Measurements from ENCODE around the gene BAX. TPM values are rescaled to one million over a fixed set of nuclear protein-coding genes. Genes with fewer than 3 reads are reported as not detected.

The BAX gene
- total and polyA plus RNA-seq, 9 of the 15 experiments (the other 6 are each of a cell fraction or from before 2014, with no cell fraction given) = 3.2 to 95.4 (median 44.5) TPM

DNA sequence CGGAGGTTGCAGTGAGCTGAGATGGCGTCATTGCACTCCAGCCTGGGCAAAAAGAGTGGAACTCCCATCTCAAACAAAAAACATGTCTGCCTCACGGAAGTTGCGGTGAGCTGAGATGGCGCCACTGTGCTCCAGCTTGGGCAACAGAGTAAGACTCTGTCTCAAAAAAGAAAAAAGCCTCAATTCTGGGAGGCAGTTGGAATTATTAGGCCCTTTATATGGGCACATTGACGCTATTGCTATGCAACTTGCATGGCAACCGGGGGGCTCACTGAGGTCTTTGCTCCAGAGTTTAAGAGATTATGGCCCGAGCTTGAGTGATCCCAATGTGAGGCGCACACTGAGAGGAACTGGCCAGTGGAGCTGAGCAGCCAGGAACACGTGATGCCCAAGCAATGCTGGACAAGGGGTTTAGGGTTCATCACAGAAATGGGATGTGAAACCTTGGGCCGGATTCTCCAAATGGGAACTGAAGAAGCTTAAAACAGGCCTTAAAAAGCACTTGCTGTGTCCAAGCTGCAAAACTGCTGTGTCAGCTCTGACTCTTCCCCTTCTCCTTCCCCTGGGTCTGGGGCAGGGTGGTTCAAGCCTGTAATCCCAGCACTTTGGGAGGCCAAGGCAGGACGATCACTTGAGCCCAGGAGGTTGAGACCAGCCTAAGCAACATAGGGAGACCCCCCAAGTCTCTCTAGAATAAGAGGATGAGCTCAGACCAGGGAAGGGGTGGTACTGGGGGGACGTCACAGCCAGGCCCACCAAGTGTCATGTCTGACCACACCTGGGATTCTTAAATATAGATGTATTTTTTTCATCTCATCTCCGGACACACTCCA is 12.9 kb downstream of the BAX start (continued):
- TF ChIP-seq, protein P1, sequence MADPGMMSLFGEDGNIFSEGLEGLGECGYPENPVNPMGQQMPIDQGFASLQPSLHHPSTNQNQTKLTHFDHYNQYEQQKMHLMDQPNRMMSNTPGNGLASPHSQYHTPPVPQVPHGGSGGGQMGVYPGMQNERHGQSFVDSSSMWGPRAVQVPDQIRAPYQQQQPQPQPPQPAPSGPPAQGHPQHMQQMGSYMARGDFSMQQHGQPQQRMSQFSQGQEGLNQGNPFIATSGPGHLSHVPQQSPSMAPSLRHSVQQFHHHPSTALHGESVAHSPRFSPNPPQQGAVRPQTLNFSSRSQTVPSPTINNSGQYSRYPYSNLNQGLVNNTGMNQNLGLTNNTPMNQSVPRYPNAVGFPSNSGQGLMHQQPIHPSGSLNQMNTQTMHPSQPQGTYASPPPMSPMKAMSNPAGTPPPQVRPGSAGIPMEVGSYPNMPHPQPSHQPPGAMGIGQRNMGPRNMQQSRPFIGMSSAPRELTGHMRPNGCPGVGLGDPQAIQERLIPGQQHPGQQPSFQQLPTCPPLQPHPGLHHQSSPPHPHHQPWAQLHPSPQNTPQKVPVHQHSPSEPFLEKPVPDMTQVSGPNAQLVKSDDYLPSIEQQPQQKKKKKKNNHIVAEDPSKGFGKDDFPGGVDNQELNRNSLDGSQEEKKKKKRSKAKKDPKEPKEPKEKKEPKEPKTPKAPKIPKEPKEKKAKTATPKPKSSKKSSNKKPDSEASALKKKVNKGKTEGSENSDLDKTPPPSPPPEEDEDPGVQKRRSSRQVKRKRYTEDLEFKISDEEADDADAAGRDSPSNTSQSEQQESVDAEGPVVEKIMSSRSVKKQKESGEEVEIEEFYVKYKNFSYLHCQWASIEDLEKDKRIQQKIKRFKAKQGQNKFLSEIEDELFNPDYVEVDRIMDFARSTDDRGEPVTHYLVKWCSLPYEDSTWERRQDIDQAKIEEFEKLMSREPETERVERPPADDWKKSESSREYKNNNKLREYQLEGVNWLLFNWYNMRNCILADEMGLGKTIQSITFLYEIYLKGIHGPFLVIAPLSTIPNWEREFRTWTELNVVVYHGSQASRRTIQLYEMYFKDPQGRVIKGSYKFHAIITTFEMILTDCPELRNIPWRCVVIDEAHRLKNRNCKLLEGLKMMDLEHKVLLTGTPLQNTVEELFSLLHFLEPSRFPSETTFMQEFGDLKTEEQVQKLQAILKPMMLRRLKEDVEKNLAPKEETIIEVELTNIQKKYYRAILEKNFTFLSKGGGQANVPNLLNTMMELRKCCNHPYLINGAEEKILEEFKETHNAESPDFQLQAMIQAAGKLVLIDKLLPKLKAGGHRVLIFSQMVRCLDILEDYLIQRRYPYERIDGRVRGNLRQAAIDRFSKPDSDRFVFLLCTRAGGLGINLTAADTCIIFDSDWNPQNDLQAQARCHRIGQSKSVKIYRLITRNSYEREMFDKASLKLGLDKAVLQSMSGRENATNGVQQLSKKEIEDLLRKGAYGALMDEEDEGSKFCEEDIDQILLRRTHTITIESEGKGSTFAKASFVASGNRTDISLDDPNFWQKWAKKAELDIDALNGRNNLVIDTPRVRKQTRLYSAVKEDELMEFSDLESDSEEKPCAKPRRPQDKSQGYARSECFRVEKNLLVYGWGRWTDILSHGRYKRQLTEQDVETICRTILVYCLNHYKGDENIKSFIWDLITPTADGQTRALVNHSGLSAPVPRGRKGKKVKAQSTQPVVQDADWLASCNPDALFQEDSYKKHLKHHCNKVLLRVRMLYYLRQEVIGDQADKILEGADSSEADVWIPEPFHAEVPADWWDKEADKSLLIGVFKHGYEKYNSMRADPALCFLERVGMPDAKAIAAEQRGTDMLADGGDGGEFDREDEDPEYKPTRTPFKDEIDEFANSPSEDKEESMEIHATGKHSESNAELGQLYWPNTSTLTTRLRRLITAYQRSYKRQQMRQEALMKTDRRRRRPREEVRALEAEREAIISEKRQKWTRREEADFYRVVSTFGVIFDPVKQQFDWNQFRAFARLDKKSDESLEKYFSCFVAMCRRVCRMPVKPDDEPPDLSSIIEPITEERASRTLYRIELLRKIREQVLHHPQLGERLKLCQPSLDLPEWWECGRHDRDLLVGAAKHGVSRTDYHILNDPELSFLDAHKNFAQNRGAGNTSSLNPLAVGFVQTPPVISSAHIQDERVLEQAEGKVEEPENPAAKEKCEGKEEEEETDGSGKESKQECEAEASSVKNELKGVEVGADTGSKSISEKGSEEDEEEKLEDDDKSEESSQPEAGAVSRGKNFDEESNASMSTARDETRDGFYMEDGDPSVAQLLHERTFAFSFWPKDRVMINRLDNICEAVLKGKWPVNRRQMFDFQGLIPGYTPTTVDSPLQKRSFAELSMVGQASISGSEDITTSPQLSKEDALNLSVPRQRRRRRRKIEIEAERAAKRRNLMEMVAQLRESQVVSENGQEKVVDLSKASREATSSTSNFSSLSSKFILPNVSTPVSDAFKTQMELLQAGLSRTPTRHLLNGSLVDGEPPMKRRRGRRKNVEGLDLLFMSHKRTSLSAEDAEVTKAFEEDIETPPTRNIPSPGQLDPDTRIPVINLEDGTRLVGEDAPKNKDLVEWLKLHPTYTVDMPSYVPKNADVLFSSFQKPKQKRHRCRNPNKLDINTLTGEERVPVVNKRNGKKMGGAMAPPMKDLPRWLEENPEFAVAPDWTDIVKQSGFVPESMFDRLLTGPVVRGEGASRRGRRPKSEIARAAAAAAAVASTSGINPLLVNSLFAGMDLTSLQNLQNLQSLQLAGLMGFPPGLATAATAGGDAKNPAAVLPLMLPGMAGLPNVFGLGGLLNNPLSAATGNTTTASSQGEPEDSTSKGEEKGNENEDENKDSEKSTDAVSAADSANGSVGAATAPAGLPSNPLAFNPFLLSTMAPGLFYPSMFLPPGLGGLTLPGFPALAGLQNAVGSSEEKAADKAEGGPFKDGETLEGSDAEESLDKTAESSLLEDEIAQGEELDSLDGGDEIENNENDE (IDR thresholded peaks at IDR 0.05; ENCODE audit: low read depth, low read length) = peak; percentile 70
- TF ChIP-seq, protein P2, sequence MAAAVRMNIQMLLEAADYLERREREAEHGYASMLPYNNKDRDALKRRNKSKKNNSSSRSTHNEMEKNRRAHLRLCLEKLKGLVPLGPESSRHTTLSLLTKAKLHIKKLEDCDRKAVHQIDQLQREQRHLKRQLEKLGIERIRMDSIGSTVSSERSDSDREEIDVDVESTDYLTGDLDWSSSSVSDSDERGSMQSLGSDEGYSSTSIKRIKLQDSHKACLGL (CRISPR knock-in tag; IDR thresholded peaks at IDR 0.05; ENCODE audit: borderline replicate concordance, poor library complexity, severe bottlenecking) = no peak
- TF ChIP-seq RBFOX2 (IDR thresholded peaks at IDR 0.05; ENCODE audit: low read depth, low read length) (peak; percentile 78), SNIP1 (IDR thresholded peaks at IDR 0.05; ENCODE audit: low read depth) (no peak), YY1 (IDR thresholded peaks at IDR 0.05; ENCODE audit: borderline replicate concordance in 1 of 3, control insufficient read depth in 1 of 3, extremely low read depth in 1 of 3, insufficient read depth in 3 of 3, insufficient read length in 1 of 3, insufficient replicate concordance in 2 of 3, low read depth in 1 of 3, low read length in 2 of 3) (peak in 2 of 3 experiments; percentile 45 to 84), FUS (optimal IDR thresholded peaks at IDR 0.05; ENCODE audit: low read depth, low read length) (peak; percentile 8), ZNF282 (CRISPR knock-in tag; IDR thresholded peaks at IDR 0.05) (peak; percentile 88; the same call in 1 of the 2 replicates)
- TF ChIP-seq, protein P3, sequence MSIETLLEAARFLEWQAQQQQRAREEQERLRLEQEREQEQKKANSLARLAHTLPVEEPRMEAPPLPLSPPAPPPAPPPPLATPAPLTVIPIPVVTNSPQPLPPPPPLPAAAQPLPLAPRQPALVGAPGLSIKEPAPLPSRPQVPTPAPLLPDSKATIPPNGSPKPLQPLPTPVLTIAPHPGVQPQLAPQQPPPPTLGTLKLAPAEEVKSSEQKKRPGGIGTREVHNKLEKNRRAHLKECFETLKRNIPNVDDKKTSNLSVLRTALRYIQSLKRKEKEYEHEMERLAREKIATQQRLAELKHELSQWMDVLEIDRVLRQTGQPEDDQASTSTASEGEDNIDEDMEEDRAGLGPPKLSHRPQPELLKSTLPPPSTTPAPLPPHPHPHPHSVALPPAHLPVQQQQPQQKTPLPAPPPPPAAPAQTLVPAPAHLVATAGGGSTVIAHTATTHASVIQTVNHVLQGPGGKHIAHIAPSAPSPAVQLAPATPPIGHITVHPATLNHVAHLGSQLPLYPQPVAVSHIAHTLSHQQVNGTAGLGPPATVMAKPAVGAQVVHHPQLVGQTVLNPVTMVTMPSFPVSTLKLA (conservative IDR thresholded peaks at IDR 0.05) = peak; percentile 45 to 54; a peak in 2 of 4 replicates
- TF ChIP-seq, protein P4, sequence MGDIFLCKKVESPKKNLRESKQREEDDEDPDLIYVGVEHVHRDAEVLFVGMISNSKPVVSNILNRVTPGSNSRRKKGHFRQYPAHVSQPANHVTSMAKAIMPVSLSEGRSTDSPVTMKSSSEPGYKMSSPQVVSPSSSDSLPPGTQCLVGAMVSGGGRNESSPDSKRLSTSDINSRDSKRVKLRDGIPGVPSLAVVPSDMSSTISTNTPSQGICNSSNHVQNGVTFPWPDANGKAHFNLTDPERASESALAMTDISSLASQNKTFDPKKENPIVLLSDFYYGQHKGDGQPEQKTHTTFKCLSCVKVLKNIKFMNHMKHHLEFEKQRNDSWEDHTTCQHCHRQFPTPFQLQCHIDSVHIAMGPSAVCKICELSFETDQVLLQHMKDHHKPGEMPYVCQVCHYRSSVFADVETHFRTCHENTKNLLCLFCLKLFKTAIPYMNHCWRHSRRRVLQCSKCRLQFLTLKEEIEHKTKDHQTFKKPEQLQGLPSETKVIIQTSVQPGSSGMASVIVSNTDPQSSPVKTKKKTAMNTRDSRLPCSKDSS (IDR thresholded peaks at IDR 0.05; ENCODE audit: low read depth, partially characterized antibody) = no peak
